HPDE6-E6E7 (cell line): ENCODE measurements around the gene NUDT8.
"Not testable (repeated sequence)": the region's sequence is repeated elsewhere in the genome, so short reads cannot be mapped to it uniquely, and the experiment has no call there.

ENCODE experiments used
- DNase-seq: peaks from one replicate; pipeline ENCODE4 v3.0.0; 2011; ENCODE audit warnings: missing footprints; ENCODE audit errors: extremely low spot score

NUDT8 gene

GRCh38 chr11:67642173-67643120 is 12.7 kb upstream of the NUDT8 start:
- DNase-seq = no peak

GRCh38 chr11:67641338-67642172 is 11.8 kb upstream of the NUDT8 start:
- DNase-seq = no peak

GRCh38 chr11:67640758-67641337 is 11.1 kb upstream of the NUDT8 start:
- no peak for DNase-seq

GRCh38 chr11:67640021-67640757 is 10.5 kb upstream of the NUDT8 start:
- DNase-seq = peak; percentile 40

GRCh38 chr11:67639438-67639859 is 9.7 kb upstream of the NUDT8 start, which contains the start of gene TBX10:
Gene TBX10, minus strand, starts transcription at chr11:67639763. Its CDS starts 291 bp downstream, at chr11:67639472.
- no peak for DNase-seq

- DNase-seq = no peak
Observed at GRCh38 chr11:67638535-67639437, 9.0 kb upstream of the NUDT8 start.

- DNase-seq = not testable (repeated sequence)
Observed at GRCh38 chr11:67637441-67637840, 7.7 kb upstream of the NUDT8 start.

GRCh38 chr11:67636962-67637361 is 7.2 kb upstream of the NUDT8 start:
- DNase-seq = no peak

- no peak for DNase-seq
Observed at GRCh38 chr11:67635231-67635521, 5.4 kb upstream of the NUDT8 start.

- DNase-seq = no peak
Observed at GRCh38 chr11:67634366-67635230, 4.9 kb upstream of the NUDT8 start.

GRCh38 chr11:67633758-67634365 is 4.1 kb upstream of the NUDT8 start:
- no peak for DNase-seq

- DNase-seq = no peak
Observed at GRCh38 chr11:67632982-67633755, 3.4 kb upstream of the NUDT8 start.

GRCh38 chr11:67632175-67632981 is 2.6 kb upstream of the NUDT8 start:
- DNase-seq = no peak

- no peak for DNase-seq
Observed at GRCh38 chr11:67631853-67632174, 2.1 kb upstream of the NUDT8 start.

GRCh38 chr11:67631411-67631810 is 1.7 kb upstream of the NUDT8 start:
- DNase-seq = no peak

GRCh38 chr11:67630943-67631331 is 1.2 kb upstream of the NUDT8 start:
- DNase-seq = no peak

- peak; percentile 92 for DNase-seq
Observed at GRCh38 chr11:67630228-67630942, 648 bp upstream of the NUDT8 start.
